Caco-2 (cell line): Measurements from ENCODE around the gene SEC61B. TPM values are rescaled to one million over a fixed set of nuclear protein-coding genes. Genes with fewer than 3 reads are reported as not detected.

Experiments
- BruUV-seq: library from RNA; stranded (reverse); fragments of 400-500 nt; replicated peaks from 2 replicates; lab custom pipeline; 2021; lab: Mats Ljungman, UMichigan
- CTCF ChIA-PET: fragments of 300-600 bp; sonication (Branson Sonifier 250); formaldehyde crosslinking; loops from one replicate; lab custom pipeline; 2022; ENCODE audit warnings: antibody characterized with exemption; lab: Charles Lee
- POLR2A ChIA-PET: fragments of 300-600 bp; sonication (Branson Sonifier 250); formaldehyde crosslinking; loops from one replicate; lab custom pipeline; 2022; ENCODE audit warnings: antibody characterized with exemption; lab: Charles Lee
- DNase-seq, 2 experiments: peaks; one replicate each; pipeline versions ENCODE4 v3.0.0 to v3.0.0-alpha.2; 2020 to 2022
- H3K27me3 ChIP-seq: replicated peaks from 2 replicates; pipeline ENCODE4 v1.6.0; 2011; ENCODE audit warnings: low read length; ENCODE audit not compliant: control insufficient read depth, insufficient read depth
- H3K36me3 ChIP-seq: 2 replicates; pipeline ENCODE4 v1.5.1; 2011; ENCODE audit warnings: low read length; ENCODE audit not compliant: control insufficient read depth, insufficient read depth
- H3K4me1 ChIP-seq: fragments of 250-450 bp; sonication (Bioruptor Pico); 2 replicates; pipeline ENCODE4 v1.5.1; 2020; ENCODE audit warnings: mild to moderate bottlenecking
- H3K4me3 ChIP-seq: 2 replicates; pipeline ENCODE4 v1.5.1; 2011; ENCODE audit warnings: low read depth, mild to moderate bottlenecking, control low read depth, low read length
- H3K9me3 ChIP-seq: fragments of 250-450 bp; sonication (Bioruptor Pico); 2 replicates; pipeline ENCODE4 v1.5.1; 2020; ENCODE audit warnings: mild to moderate bottlenecking, moderate library complexity
- H3K27ac Mint-ChIP-seq: one replicate; pipeline ENCODE4 v1.8.0; 2022; ENCODE audit warnings: mixed read lengths; ENCODE audit not compliant: unreplicated experiment
- H3K27me3 Mint-ChIP-seq: one replicate; pipeline ENCODE4 v1.8.0; 2022; ENCODE audit warnings: mixed read lengths; ENCODE audit not compliant: insufficient read depth, unreplicated experiment
- H3K36me3 Mint-ChIP-seq: one replicate; pipeline ENCODE4 v1.8.0; 2022; ENCODE audit warnings: mild to moderate bottlenecking, mixed read lengths; ENCODE audit not compliant: insufficient read depth, unreplicated experiment
- H3K4me1 Mint-ChIP-seq: one replicate; pipeline ENCODE4 v1.8.0; 2022; ENCODE audit warnings: low read depth, mixed read lengths; ENCODE audit not compliant: unreplicated experiment
- H3K4me3 Mint-ChIP-seq: one replicate; pipeline ENCODE4 v1.8.0; 2022; ENCODE audit warnings: mild to moderate bottlenecking, moderate library complexity, mixed read lengths; ENCODE audit not compliant: unreplicated experiment
- H3K9me3 Mint-ChIP-seq: one replicate; pipeline ENCODE4 v1.8.0; 2022; ENCODE audit warnings: mixed read lengths; ENCODE audit not compliant: unreplicated experiment
- intact Hi-C: fragments of 100-400 bp; cut with micrococcal nuclease; formaldehyde crosslinking; loops from one replicate; pipeline ENCODE4 v1.10.0; 2022; ENCODE audit not compliant: unreplicated experiment
- total RNA-seq: library from RNA; stranded (reverse); gene quantifications from 2 replicates; pipeline ENCODE4 v1.2.3, GENCODE V29; 2022
- TF ChIP-seq, protein P1 (sequence below), 2 experiments: fragments of 200-600 bp in 1 of 2; IDR thresholded peaks; 1 replicate in 1 of 2; 2 replicates in 1 of 2; pipeline versions ENCODE4 v1.5.1 to v1.8.0; 2011 to 2022; ENCODE audit warnings: antibody characterized with exemption in 1 of 2, control low read depth in 1 of 2, inconsistent platforms in 1 of 2, low read depth in 1 of 2, low read length in 1 of 2, mild to moderate bottlenecking in 1 of 2, moderate library complexity in 1 of 2; ENCODE audit not compliant: insufficient read depth in 1 of 2, severe bottlenecking in 1 of 2, unreplicated experiment in 1 of 2

The SEC61B gene
- total RNA-seq, 1 experiment from 2014 or later: 170 TPM

DNA sequence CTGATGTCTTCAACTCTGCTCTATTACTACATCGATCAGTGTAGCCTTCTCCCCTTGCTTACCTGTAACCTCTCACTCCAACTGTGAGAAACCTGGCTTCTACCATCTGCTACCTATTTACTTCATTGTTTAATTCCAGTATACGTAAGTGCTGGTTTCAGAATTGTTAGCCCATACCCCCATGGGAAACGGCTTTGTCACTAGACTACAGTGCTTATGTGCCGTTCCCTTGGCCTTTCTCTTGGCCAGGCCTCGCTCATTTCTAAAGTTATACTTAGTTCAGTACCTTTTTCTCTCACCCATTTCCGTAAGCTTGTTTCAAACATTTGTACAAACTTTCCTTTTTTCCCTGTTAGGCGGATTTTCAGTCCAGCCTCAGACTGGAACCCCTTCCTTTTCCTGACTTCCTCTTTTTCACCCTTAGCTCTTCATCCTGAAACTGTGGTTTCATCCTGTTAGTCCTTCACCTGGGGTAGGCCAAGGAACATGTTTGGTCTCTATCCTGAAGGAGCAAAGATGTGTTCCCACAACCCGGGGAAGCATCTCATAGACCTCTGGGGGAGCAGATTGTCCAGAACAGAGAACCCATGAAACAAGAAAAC lies 22.0 kb upstream of the SEC61B start:
- no peak overlapping the region for H3K4me3 ChIP-seq
- POLR2A ChIA-PET: no interaction called here
- no peaks in the 10 kb centered on the region for H3K4me1 Mint-ChIP-seq
- H3K36me3 Mint-ChIP-seq: no peaks in the 10 kb centered on the region
- no peaks in the 10 kb centered on the region for H3K9me3 ChIP-seq
- H3K4me3 Mint-ChIP-seq: no peak overlapping the region
- no peak for DNase-seq
- no peaks in the 10 kb centered on the region for H3K27me3 ChIP-seq
- TF ChIP-seq, protein P1, sequence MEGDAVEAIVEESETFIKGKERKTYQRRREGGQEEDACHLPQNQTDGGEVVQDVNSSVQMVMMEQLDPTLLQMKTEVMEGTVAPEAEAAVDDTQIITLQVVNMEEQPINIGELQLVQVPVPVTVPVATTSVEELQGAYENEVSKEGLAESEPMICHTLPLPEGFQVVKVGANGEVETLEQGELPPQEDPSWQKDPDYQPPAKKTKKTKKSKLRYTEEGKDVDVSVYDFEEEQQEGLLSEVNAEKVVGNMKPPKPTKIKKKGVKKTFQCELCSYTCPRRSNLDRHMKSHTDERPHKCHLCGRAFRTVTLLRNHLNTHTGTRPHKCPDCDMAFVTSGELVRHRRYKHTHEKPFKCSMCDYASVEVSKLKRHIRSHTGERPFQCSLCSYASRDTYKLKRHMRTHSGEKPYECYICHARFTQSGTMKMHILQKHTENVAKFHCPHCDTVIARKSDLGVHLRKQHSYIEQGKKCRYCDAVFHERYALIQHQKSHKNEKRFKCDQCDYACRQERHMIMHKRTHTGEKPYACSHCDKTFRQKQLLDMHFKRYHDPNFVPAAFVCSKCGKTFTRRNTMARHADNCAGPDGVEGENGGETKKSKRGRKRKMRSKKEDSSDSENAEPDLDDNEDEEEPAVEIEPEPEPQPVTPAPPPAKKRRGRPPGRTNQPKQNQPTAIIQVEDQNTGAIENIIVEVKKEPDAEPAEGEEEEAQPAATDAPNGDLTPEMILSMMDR (IDR thresholded peaks at IDR 0.05; ENCODE audit: insufficient read depth in 1 of 2, low read depth in 1 of 2, low read length in 1 of 2, severe bottlenecking in 1 of 2, unreplicated experiment in 1 of 2): no peak
- CTCF ChIA-PET: no interaction called here
- no peaks in the 10 kb centered on the region for H3K9me3 Mint-ChIP-seq
- H3K27ac Mint-ChIP-seq: no peak overlapping the region
- no peaks in the 10 kb centered on the region for H3K36me3 ChIP-seq
- peaks cover 7% of the 10 kb centered on the region for H3K27me3 Mint-ChIP-seq
- intact Hi-C loops: no loop called here
- no peaks in the 10 kb centered on the region for H3K4me1 ChIP-seq
- BruUV-seq: no TSS peak

DNA sequence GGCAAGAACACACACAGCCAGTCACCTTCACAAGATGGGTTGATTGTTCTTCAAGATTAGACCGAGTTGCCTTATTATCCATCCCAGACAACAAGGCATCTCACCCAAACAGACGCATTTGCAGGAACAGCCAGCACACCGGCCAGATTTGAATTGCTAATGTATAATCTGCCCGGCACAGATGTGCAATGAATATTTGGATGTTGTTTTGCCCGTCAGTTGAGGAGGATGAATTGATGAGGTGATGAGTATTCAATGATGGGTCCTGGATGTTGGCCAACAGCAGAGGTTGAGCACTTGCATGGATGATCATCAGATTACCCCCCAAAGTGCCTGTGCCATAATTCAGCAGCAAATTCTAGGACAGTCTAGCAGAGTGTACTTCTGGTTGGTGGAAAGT lies 20.5 kb upstream of the SEC61B start:
- H3K4me1 ChIP-seq: no peaks in the 10 kb centered on the region
- no peaks in the 10 kb centered on the region for H3K9me3 ChIP-seq
- Mint-ChIP-seq H3K4me3 (no peak overlapping the region), H3K27ac (no peak overlapping the region), H3K9me3 (no peaks in the 10 kb centered on the region), H3K4me1 (no peaks in the 10 kb centered on the region), H3K36me3 (no peaks in the 10 kb centered on the region), H3K27me3 (peaks cover 1% of the 10 kb centered on the region)
- TF ChIP-seq, protein P1 (IDR thresholded peaks at IDR 0.05; ENCODE audit: insufficient read depth in 1 of 2, low read depth in 1 of 2, low read length in 1 of 2, severe bottlenecking in 1 of 2, unreplicated experiment in 1 of 2): no peak
- H3K27me3 ChIP-seq: no peaks in the 10 kb centered on the region
- CTCF ChIA-PET: no interaction called here
- H3K36me3 ChIP-seq: no peaks in the 10 kb centered on the region
- DNase-seq: no peak
- intact Hi-C loops: no loop called here
- no TSS peak for BruUV-seq
- POLR2A ChIA-PET: no interaction called here
- no peak overlapping the region for H3K4me3 ChIP-seq

DNA sequence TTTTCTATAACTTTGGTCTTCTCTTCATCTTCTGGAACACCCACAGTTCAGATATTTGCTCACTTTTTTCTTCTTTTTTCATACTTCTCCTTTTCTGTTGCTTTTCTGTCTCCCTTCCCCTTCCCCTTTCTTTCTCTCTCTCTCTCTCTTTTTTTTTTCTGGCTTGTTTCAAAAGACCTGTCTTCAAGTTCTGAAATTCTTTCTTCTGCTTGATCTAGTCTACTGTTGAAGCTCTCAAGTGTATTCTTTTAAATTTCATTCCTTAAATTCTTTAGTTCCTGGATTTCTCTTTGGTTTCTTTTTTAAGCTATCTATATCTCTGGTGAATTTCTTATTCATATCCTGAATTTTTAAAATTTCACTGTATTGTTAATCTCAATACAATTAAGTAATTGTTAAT lies 11.5 kb upstream of the SEC61B start:
- H3K9me3 Mint-ChIP-seq: peaks cover 12% of the 10 kb centered on the region
- 0 out of 2 replicates have a peak, but pooled peaks cover 2% of the 10 kb centered on the region for H3K4me1 ChIP-seq
- TF ChIP-seq, protein P1 (IDR thresholded peaks at IDR 0.05; ENCODE audit: insufficient read depth in 1 of 2, low read depth in 1 of 2, low read length in 1 of 2, severe bottlenecking in 1 of 2, unreplicated experiment in 1 of 2): no peak
- H3K27me3 Mint-ChIP-seq: no peaks in the 10 kb centered on the region
- ChIA-PET POLR2A (interaction anchor here (0.7 kb wide), 1 partner anchor 62 kb away, joined by 5 read pairs; no protein-coding TSS in a partner anchor), CTCF (no interaction called here)
- intact Hi-C loops: no loop called here
- H3K27ac Mint-ChIP-seq: no peak overlapping the region
- no peaks in the 10 kb centered on the region for H3K9me3 ChIP-seq
- no peak for DNase-seq
- no TSS peak for BruUV-seq
- no peak overlapping the region for H3K4me3 ChIP-seq
- no peaks in the 10 kb centered on the region for H3K36me3 ChIP-seq
- no peaks in the 10 kb centered on the region for H3K4me1 Mint-ChIP-seq
- no peak overlapping the region for H3K4me3 Mint-ChIP-seq
- no peaks in the 10 kb centered on the region for H3K27me3 ChIP-seq
- H3K36me3 Mint-ChIP-seq: no peaks in the 10 kb centered on the region
